Activated T-helper 1 cell treated with anti-CD3 and anti-CD28 coated beads, Interleukin-12 subunit alpha, Interleukin-12 subunit beta, Interleukin-2, Interleukin-4 antibody, amounts not matched to agents 30 ng/mL and 10 ng/mL and 1 ng/mL, durations not matched to agents 14 hours and 24 hours and 36 hours (primary cell): ENCODE results near the gene GIGYF2. TPM values are rescaled to one million over a fixed set of nuclear protein-coding genes. Genes with fewer than 3 reads are reported as not detected.

Source experiments
- DNase-seq: peaks from one replicate; pipeline ENCODE4 v3.0.0; 2021; ENCODE audit warnings: low spot score
- H3K27ac Mint-ChIP-seq: one replicate; pipeline ENCODE4 v1.8.0; 2021; ENCODE audit warnings: mild to moderate bottlenecking, mixed read lengths
- H3K27me3 Mint-ChIP-seq: one replicate; pipeline ENCODE4 v1.8.0; 2022; ENCODE audit warnings: mild to moderate bottlenecking, moderate library complexity, mixed read lengths; ENCODE audit not compliant: insufficient read depth
- H3K36me3 Mint-ChIP-seq: one replicate; pipeline ENCODE4 v1.8.0; 2021; ENCODE audit warnings: low read depth, mixed read lengths
- H3K4me1 Mint-ChIP-seq: one replicate; pipeline ENCODE4 v1.8.0; 2021; ENCODE audit warnings: low read depth, mixed read lengths
- H3K4me3 Mint-ChIP-seq: one replicate; pipeline ENCODE4 v1.8.0; 2021; ENCODE audit warnings: mild to moderate bottlenecking, moderate library complexity, mixed read lengths
- H3K9me3 Mint-ChIP-seq: one replicate; pipeline ENCODE4 v1.8.0; 2021; ENCODE audit warnings: mixed read lengths
- intact Hi-C: fragments of 100-400 bp; cut with micrococcal nuclease; formaldehyde crosslinking; loops from one replicate; pipeline ENCODE4 v1.15.1; 2024
- total RNA-seq: library from RNA; stranded (reverse); gene quantifications from 2 replicates; pipeline ENCODE4 v1.2.3, GENCODE V29; 2022

Gene GIGYF2
- total RNA-seq, 1 donor from 2014 or later = 74.6 TPM

GRCh38 chr2:232892221-232892620 is 195.1 kb downstream of the GIGYF2 start:
- DNase-seq = no peak
- intact Hi-C loops = no loop called here
- no peak overlapping the region for H3K4me3 Mint-ChIP-seq
- H3K27ac Mint-ChIP-seq = no peak overlapping the region
- H3K4me1 Mint-ChIP-seq = peaks cover 6% of the 10 kb centered on the region
- H3K27me3 Mint-ChIP-seq = peaks cover 9% of the 10 kb centered on the region
- H3K9me3 Mint-ChIP-seq = no peaks in the 10 kb centered on the region
- no peaks in the 10 kb centered on the region for H3K36me3 Mint-ChIP-seq

GRCh38 chr2:232892843-232893242 is 195.7 kb downstream of the GIGYF2 start:
- Mint-ChIP-seq H3K4me1 (peaks cover 6% of the 10 kb centered on the region), H3K36me3 (no peaks in the 10 kb centered on the region), H3K27me3 (peaks cover 9% of the 10 kb centered on the region), H3K9me3 (no peaks in the 10 kb centered on the region), H3K27ac (no peak overlapping the region), H3K4me3 (no peak overlapping the region)
- DNase-seq = no peak
- intact Hi-C loops = no loop called here

GRCh38 chr2:232893834-232894233 is 196.7 kb downstream of the GIGYF2 start:
- no peak overlapping the region for H3K4me3 Mint-ChIP-seq
- no peak overlapping the region for H3K27ac Mint-ChIP-seq
- no peaks in the 10 kb centered on the region for H3K9me3 Mint-ChIP-seq
- intact Hi-C loops = no loop called here
- H3K27me3 Mint-ChIP-seq = peaks cover 9% of the 10 kb centered on the region
- peaks cover 6% of the 10 kb centered on the region for H3K4me1 Mint-ChIP-seq
- DNase-seq = no peak
- H3K36me3 Mint-ChIP-seq = no peaks in the 10 kb centered on the region

- Mint-ChIP-seq H3K27ac (no peak overlapping the region), H3K27me3 (peaks cover 9% of the 10 kb centered on the region), H3K36me3 (no peaks in the 10 kb centered on the region), H3K4me1 (peaks cover 6% of the 10 kb centered on the region), H3K4me3 (no peak overlapping the region), H3K9me3 (no peaks in the 10 kb centered on the region)
- DNase-seq = no peak
- intact Hi-C loops = no loop called here
Observed at GRCh38 chr2:232894251-232894650, 197.1 kb downstream of the GIGYF2 start.

- Mint-ChIP-seq H3K27ac (no peak overlapping the region), H3K4me1 (peaks cover 6% of the 10 kb centered on the region)
- intact Hi-C loops = no loop called here
Observed at GRCh38 chr2:232894746-232895145, 197.6 kb downstream of the GIGYF2 start.

GRCh38 chr2:232896111-232896510 is 199.0 kb downstream of the GIGYF2 start:
- Mint-ChIP-seq H3K9me3 (no peaks in the 10 kb centered on the region), H3K27me3 (no peaks in the 10 kb centered on the region), H3K4me1 (peaks cover under 1% of the 10 kb centered on the region), H3K27ac (peak overlapping the region; percentile 24), H3K36me3 (no peaks in the 10 kb centered on the region), H3K4me3 (no peak overlapping the region)
- no peak for DNase-seq
- intact Hi-C loops = no loop called here

More at GRCh38 chr2:232894746-232895145, 197.6 kb downstream of the GIGYF2 start:
- H3K36me3 Mint-ChIP-seq = no peaks in the 10 kb centered on the region
- H3K27me3 Mint-ChIP-seq = peaks cover 7% of the 10 kb centered on the region
- DNase-seq = no peak
- H3K4me3 Mint-ChIP-seq = no peak overlapping the region
- H3K9me3 Mint-ChIP-seq = no peaks in the 10 kb centered on the region

- Mint-ChIP-seq H3K4me3 (no peak overlapping the region), H3K27ac (no peak overlapping the region), H3K4me1 (no peaks in the 10 kb centered on the region), H3K9me3 (no peaks in the 10 kb centered on the region), H3K27me3 (no peaks in the 10 kb centered on the region), H3K36me3 (no peaks in the 10 kb centered on the region)
- no peak for DNase-seq
- intact Hi-C loops = no loop called here
Observed at GRCh38 chr2:232896720-232897597, 199.8 kb downstream of the GIGYF2 start.

- H3K4me3 Mint-ChIP-seq = no peak overlapping the region
- no peaks in the 10 kb centered on the region for H3K36me3 Mint-ChIP-seq
- H3K27ac Mint-ChIP-seq = no peak overlapping the region
- no peaks in the 10 kb centered on the region for H3K9me3 Mint-ChIP-seq
- H3K27me3 Mint-ChIP-seq = no peaks in the 10 kb centered on the region
- no peaks in the 10 kb centered on the region for H3K4me1 Mint-ChIP-seq
- intact Hi-C loops = no loop called here
- DNase-seq = no peak
Observed at GRCh38 chr2:232897598-232898408, 200.7 kb downstream of the GIGYF2 start.

GRCh38 chr2:232898592-232899543 is 201.7 kb downstream of the GIGYF2 start:
- no peaks in the 10 kb centered on the region for H3K36me3 Mint-ChIP-seq
- H3K4me1 Mint-ChIP-seq = no peaks in the 10 kb centered on the region
- no peak overlapping the region for H3K4me3 Mint-ChIP-seq
- H3K9me3 Mint-ChIP-seq = no peaks in the 10 kb centered on the region
- H3K27ac Mint-ChIP-seq = no peak overlapping the region
- H3K27me3 Mint-ChIP-seq = no peaks in the 10 kb centered on the region
- DNase-seq = no peak
- intact Hi-C loops = no loop called here

- no peaks in the 10 kb centered on the region for H3K9me3 Mint-ChIP-seq
- no peak overlapping the region for H3K27ac Mint-ChIP-seq
- H3K4me1 Mint-ChIP-seq = no peaks in the 10 kb centered on the region
- intact Hi-C loops = no loop called here
- no peaks in the 10 kb centered on the region for H3K36me3 Mint-ChIP-seq
- H3K27me3 Mint-ChIP-seq = no peaks in the 10 kb centered on the region
- no peak for DNase-seq
- H3K4me3 Mint-ChIP-seq = no peak overlapping the region
Observed at GRCh38 chr2:232900811-232901735, 203.9 kb downstream of the GIGYF2 start.

GRCh38 chr2:232901736-232902578 is 204.8 kb downstream of the GIGYF2 start:
- intact Hi-C loops = no loop called here

More at GRCh38 chr2:232901736-232902578, 204.8 kb downstream of the GIGYF2 start:
- H3K36me3 Mint-ChIP-seq = no peaks in the 10 kb centered on the region
- H3K27ac Mint-ChIP-seq = no peak overlapping the region
- H3K4me3 Mint-ChIP-seq = no peak overlapping the region
- no peak for DNase-seq
- no peaks in the 10 kb centered on the region for H3K4me1 Mint-ChIP-seq
- no peaks in the 10 kb centered on the region for H3K27me3 Mint-ChIP-seq
- no peaks in the 10 kb centered on the region for H3K9me3 Mint-ChIP-seq
